CD1c-positive myeloid dendritic cell (primary cell): ENCODE results near the gene GHDC.
"Not testable (repeated sequence)": the region's sequence is repeated elsewhere in the genome, so short reads cannot be mapped to it uniquely, and the experiment has no call there.

Experiments used
- DNase-seq: peaks from one replicate; pipeline ENCODE4 v3.0.0-alpha.2; 2016; ENCODE audit errors: extremely low spot score

GHDC gene

DNA sequence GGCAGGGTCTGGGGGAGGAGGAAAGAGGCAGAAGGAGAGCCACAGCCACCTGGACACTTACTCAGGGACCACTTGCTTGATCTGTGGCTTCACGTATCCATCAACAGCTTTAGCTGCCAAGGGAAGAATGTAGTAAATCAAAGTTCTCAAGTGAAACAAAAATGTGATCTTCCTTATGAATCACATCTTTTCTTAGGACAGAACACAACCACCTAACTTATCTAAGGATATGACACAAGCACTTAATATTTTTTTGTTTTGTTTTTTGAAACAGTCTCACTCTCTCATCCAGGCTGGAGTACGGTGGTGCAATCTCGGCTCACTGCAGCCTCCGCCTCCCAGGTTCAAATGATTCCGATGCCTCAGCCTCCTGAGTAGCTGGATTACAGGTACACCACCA, 8.4 kb upstream of the GHDC start:
- no peak for DNase-seq

DNA sequence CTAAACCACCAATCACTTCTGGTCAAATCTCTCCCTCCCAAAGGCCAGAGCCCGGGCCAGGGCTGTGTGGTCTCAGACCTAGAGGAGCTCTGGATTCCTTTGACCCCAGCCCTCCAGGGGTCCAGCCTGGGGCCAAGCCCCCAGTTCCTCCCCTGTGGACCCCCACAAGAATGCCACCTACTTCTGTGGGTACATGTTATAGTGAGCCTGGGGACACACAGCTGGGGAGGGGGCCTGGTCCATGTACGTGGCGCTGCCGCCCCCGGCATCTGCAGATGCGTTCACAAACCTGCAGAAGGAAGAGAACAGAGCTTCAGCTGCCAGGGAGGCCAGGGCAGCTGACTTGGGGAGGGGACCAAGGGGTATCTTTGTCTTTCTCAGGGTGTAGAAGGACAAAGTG, 7.9 kb upstream of the GHDC start:
- no peak for DNase-seq

DNA sequence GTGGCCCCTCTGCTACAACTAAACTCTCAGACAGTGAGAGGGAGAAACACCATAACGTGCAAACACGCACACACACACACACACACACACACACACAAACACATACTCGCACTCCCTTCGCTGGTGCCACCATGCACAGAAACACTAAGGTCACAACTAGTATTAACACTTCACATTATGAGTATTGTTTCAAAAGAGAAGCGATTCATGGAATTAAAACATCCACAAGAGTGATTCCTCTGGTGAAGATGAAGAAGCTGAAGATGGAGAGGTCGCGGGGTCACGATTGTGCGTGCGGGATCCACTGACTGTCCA, 7.1 kb upstream of the GHDC start:
- DNase-seq = no peak

DNA sequence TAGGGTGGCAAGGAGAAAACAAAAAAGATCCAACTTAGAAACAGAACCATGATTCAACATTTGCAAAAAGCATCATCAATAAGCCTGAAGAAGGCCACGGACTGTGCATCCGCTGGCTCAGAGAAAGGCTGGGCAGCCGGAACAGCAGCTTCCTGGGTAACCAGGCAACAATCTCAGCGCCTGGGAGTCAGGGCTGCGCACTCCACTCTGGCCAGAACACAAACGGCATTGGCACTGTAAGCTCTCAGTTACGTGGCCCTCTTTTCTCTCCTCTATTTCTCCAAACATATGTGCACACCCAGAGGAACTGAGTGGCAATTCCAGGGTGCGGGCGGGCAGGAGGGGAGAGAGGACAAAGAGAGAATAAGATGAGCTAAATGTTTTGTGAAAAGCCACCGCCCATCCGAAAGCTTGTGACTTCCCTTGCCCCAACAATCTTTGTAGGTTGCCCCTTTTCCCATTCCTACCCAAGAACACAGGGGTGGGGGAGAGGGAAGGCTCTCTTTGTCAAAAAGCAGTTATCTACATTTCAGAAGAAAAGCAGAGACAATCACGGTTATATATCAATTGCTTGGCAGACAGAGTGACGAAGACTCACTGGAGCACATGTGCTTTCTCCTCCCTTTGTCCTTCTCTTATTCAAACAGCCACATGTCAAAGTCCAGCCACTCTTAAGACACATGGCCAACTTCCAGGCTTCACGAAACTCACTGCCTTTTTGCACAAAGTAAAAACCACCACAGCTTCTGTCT, 6.6 kb upstream of the GHDC start:
- DNase-seq = no peak

DNA sequence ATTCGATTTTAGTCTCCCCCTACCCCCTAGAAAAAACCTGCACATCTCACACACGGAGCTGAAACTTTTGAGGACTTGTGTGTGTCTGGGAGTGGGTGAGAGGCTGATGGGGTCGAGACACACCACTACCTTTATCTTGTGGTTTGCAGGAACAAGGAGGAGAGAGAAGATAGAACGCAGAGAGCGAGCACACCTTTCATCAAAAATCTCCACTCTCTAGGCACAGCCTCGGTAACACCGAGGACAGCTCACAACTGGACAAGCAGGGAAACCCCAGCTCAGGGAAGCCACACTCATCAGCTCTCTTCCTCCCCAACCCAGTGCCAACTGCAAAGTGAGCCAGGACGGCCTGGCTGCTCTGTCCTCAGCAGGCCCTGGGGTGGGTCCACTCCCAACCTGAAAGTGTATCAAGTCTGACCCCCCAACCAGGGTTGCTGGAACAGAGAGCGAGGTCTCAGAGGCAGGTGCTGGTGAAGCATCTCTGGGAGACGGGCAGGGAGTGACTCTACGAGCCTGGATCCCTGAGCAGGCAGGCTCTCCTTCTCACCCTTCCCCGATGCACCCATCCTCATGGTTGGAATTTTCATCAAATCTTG, 5.2 kb upstream of the GHDC start:
- DNase-seq = no peak

DNA sequence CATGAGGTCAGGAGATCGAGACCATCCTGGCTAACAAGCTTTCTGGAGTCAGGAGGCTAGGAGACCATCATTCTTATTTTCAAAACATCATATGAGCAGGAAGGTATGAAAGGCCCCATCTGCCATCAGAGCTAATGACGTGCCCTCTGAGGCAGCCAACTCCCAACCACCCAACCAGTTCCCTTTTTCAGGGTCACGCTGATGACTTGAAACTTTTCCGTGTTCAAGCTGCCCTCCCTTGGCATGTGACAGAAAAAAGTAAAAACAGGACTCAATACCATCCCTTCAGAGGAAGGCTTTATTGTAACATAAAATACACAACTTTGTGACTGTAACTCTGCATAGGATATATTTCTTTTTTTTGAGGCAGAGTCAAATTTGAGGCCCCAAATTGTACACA, 4.6 kb upstream of the GHDC start:
- peak; percentile 85 for DNase-seq

DNA sequence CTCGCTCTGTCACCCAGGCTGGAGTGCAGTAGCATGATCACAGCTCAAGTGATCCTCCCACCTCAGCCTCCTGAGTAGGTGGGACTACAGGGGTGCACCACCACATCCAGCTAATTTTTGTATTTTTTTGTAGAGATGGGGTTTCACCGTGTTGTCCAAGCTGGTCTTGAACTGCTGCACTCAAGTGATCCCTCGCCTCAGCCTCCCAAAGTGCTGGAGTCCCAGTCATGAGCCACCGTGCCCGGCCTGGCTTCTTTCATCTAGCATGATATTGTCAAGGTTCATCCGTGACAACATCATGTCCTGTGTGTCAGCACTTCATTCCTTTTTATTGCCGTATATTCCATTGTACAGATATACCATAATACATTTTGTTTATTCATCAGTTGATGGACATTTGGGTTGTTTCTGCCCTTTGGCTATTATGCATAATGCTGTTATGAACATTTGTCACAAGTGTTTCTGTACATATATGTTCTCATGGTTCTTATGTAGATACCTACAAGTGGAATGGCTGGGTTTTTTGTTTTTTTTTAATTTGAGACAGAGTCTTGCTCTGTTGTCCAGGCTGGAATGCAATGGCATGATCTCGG, 3.4 kb upstream of the GHDC start:
- no peak for DNase-seq

DNA sequence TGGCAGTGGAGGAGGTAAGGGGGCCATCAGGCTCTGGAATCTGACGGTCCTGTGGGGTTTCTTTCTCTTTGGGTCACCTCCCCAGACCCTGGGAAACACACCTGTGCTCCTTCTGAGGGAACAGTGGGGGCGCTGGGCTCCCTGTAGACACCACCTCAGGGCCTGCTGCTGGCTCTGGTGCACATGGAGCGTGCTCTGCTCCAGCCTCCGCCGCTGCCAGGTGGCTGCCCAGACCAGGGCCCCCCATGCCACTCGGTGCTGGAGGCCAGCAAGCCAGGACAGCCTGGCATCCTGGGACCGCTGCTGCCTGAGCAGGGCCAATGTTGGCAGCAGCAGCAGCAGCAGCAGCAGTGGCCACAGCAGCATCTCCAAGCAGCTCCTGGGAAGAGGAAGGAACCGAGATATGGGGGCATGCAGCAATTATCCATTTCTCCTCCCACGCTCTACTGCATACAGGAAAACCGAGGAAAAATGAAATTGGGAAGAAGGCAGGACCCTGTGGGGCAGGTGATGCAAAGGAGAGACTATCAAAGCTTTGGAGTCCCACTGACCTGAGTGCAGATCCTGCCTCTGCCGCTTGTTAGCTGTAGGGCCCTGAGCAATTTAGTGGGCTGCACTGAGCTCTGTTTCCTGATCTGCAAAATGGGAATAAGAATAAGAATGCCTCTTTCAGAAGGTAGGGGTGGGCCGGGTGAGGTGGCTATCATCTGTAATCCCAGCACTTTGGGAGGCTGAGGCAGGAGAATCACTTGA, 902 bp downstream of the GHDC start:
- DNase-seq = no peak

DNA sequence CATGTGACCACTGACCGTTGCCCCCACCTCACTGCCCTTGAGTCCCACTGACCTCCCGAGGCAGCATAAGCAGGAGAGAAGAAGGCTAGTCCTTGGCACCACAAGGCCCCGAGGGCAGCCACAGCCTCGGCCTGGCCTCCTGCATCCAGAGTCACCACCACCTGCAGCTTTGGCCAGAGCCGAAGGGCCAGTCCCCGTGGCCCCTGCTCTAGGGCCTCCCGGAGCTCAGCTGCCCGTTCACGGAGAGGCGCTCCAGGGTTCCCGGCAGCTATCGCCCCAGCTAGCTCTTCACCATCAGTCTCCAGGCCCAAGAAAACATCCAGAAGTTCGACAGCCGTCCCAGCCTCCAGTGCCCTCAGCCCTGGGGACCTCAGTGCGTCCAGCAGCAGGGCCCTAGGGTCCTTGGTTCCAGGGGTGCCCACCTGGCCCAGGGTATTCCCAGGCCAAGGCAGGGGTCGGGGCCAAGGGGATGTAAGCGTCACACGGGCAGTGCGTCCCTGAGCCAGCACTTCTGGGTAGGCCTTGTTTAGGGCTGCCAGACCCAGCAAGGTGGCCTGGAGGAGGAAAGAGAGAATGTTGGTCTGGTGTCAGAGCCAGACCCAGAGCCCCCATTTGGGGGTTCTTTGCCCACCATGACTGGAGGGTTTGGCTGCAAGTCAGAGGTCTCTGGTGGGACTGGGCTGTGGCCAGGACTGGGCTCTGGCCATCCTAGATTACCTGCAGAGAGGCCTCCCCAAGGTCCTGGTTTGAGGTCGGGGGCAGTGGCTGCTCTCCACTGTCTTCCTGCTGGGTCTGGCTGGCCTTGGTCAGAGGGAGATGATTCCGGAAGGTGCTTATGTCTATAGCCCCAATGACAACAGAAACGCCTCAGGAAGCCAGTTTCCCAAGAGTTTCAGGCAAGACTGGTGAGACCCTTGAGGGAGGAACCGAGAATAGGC, 1.8 kb downstream of the GHDC start:
- no peak for DNase-seq

DNA sequence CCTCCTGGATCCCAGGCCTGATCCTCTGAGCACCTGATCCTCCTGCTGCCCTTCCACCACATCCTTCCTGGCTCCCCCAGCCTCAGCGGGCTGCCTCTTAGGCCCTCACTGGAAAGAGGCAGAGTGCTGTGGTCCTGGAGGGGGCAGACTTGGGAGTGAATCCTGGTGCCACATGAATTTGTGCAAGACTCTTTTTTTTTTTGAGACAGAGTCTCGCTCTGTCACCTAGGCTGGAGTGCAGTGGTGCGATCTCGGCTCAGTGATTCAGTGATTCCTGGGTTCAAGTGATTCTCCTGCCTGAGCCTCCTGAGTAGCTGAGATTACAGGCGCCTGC, 3.1 kb downstream of the GHDC start:
- no peak for DNase-seq

DNA sequence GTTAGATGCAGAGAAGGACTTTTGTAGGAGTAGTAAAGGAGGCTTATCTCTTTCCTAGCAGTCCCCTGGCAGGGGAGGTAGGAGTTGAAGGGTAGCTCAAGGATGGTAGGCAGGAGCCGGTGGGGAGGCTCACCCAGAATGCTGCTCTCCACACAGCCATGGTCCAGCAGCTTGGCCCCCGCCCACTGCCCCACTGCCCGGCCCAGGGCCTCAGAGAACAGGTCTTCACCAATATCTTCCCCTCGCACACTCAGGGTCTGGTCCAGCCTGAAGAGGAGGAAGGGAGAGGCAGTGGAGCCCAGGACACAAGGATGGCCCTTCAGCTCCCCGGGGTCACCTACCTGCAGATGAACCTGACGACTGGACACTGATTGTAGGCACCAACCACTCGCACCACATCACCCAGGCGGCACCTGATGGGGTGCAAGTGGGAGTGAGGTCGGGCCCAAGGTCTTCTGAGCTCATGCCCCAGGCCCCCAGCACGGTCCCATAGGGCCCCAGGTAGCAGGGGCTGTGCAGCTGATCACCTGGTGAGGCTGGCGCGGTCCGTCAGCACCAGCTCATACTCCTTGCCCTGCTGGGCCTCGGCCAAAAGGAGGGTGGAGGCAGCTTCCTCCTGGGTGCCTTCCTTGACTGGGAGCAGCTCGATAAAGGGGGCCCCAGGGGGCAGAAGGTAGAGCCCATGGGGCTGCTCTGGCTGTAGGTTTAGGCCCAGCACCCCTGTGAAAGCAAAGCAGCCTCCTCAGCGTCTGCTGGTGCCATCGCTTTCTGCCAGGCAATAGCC, 3.6 kb downstream of the GHDC start:
- DNase-seq = no peak

DNA sequence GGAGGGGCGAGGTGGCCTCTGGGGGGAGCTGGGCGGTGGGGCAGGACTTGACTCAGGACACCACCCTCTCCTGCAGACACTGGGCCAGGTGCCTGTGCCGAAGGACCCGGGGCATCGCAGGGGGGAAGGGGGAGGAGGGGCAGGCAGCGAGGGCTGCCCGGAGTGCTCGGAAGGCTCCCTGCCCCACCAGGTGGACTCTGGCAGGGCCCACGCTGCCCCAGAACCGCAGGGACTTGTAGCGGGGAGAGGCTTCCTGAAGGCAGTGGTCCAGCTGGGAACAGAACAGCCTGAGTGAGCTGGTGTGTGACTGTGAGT, 4.7 kb downstream of the GHDC start:
- DNase-seq = no peak

DNA sequence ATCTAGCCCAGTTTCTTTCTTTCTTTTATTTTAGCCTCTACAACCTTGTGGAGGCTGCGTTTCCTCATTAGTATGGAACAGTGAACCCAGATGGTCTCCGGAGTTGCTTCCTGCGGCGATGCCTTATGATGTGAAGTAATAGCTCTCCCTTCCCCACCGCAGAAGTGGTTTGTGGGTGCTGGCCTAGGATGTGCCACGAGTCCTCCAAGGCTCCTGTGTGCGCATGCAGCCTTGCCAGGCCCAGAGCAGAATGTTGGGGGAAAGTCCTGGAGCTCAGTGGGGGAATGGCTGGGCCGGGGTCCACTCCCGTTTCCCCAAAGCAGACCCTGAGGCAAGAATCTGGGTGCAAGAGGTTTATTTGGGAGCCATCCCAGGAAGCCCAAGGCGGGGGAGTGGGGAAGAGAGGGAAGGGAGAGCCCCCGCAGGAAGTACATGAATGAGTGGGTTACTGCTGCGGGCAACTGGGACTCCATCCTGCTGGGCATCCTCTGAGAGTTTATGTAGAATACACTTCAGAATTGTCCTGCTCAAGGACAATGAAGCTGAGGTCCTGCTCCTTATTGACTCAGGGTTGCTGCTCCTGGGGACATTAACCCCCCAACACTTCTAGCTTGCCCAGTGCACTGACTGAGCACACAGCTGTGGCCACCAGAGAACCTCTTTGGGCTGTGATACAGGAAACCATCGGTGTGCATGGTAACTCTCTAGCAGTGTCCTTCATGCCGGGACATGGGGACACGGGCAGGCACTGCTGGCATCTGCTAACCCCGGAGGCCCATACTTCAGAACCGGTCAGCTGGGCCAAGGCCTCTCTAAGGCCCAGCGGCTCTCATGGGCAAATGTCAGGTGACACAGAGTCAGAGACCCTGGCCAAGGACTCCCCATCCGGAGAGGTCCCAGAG, 5.3 kb downstream of the GHDC start:
- DNase-seq = peak; percentile 62

DNA sequence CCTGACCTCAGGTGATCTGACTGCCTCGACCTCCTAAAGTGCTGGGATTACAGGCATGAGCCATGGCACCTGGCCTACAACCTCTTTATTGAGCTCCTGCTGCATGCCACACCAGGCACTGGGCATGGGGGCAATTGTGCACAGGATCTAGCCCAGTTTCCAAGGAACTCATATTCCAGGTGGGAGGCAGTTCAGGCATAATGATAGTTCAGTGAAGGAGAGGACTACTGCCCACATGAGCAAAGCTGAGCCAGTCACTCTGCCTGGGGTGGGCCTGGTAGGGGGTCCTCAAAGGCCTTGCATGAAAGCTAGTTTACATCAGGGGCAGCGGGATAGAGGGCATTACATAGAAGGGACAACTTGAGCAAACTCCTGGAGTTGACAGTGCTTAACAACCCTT, 6.5 kb downstream of the GHDC start:
- no peak for DNase-seq

DNA sequence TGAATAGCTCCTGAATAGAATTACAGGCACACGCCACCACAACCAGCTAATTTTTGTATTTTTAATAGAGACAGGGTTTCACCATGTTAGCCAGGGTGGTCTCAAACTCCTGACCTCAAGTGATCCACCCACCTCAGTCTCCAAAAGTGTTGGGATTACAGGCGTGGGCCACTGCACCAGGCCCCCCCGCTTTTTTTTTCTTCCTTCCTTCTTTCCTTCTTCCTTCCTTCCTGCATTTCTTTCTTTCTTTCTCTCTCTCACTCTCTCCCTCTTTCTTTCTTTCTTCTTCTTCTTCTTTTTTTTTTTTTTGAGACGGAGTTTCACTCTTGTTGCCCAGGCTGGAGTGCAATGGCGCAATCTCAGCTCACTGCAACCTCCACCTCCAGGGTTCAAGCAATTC, 8.1 kb downstream of the GHDC start:
- DNase-seq = not testable (repeated sequence)

DNA sequence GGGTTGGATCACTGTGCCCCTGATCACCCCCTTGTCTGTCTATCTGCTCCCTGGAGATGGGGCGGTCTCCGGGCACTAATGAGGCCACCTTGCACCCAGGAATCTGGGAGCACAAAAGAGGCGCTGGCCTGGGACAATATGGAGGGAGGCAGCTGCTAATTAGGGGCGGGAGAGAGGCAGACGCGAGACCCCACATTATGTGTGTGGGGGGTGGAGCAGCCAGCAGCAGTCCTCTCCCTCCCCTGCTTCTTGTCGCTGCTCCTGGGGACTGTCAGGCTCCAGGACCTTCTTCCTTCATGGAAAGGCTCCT, 8.7 kb downstream of the GHDC start:
- no peak for DNase-seq

DNA sequence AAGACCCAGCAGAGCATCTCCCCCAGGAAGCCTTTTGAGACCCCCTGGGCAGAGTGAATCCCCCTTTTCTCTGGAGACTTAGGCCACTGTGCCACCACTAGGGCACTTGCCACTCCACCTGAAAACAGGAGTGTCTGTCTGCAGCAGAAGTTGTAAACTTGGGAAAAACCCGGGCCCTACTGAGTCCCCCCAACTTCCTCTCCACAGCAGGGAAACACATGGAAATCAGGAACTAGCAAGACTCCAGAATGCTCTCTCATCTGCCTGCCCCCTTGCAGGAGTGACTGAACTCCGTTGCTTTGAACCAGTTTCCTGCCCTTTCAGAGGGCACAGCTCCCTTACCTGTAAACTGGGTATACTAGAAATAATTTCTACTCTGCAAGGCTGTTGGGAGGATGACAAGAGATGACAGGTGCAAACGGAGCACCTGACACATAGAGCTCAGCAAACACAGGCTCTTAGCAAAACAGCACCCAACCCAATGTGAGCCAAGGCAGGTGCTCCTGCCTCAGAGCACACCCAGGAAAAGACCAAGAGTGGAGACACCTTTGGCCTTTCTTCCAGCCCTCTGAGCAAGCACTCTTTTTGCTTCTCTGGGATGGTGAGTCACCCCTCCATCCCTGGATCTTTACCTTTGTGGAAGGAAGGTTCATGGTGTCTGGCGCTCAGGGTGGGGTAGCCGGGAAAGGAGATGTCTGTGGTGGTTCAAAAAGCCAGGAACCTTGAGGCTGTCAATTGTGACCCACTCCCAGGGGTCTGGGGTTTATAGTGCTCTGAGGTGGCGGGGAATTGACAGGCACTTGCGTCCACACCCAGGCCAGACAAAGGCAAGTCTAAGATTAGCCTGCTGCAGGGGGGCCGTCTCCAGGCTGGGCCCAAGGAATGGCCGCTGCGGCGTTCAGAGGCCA, 9.3 kb downstream of the GHDC start, which contains the start of gene HCRT:
Gene HCRT, minus strand, starts transcription at position 740 of the 908 bp plus-strand sequence. Its CDS starts 87 bp downstream, at position 653.
- DNase-seq = peak; percentile 74

DNA sequence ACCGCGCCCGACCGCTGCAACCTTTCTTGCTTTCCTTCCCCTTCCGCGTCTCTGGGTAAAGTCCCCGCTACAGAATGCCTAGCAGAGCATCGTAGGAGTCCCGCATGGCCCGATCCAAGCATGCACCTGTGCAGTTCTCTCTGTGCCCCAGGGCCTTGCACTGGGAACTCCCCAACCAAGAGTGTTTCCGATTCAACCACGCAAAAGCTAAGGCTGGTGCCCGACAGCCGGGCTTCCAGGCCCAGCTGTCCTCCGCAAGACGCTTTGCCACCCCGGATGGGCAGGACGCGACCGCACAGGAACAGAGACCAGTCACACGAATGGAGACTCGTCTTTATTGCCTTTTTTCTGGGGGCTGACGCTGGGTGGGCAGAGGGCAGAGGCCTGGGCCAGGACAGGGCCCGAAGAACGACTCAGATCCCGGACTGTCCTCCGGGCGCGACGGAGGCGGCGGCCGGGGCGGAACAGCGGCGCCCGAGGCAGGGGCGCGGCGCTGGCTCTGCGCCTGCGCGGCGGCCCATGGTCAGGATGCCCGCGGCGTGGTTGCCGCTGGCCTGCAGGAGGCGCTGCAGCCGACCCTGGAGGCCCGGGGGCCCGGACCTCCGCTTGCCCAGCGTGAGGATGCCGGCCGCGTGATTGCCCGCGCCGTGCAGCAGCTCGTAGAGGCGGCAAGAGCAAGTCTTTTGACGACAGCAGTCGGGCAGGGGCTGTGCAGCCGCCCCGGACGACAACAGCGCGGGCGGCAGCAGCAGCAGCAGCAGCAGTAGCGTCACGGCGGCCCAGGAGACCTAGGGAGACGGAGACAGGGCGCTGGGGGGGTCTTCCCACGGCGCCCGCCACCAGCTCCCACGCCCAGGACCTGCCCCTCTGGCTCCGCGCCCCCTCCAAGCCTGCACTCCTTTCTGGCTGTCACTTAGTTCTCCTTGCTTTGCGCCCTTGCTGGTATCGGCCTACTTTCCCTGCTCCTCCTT, 10.3 kb downstream of the GHDC start:
- peak; percentile 91 for DNase-seq
